ENCODE data around the gene HFE.
A peak's percentile ranks its signal among the peaks of the same experiment; 100 is the strongest.
"Not testable (repeated sequence)": the region's sequence is repeated elsewhere in the genome, so short reads cannot be mapped to it uniquely, and the experiment has no call there.

HFE gene

GRCh38 chr6:26057899-26058298 lies 29.3 kb upstream of the HFE start:
- ChIA-PET CTCF (interaction anchor here (0.9 to 2.1 kb wide), 3 partner anchors 8 to 40 kb away, joined by 3 to 4 read pairs (median 3); no protein-coding TSS in a partner anchor), POLR2A (interaction anchor here (2.9 kb wide), 3 partner anchors 26 to 66 kb away, joined by 34 to 100 read pairs (median 39); a partner anchor contains a TSS)
- Histone ChIP-seq H3K4me3 (ENCODE audit: low read depth, low read length) (no peak overlapping the region), H3K36me3 (ENCODE audit: control insufficient read depth in 2 of 2, insufficient read depth in 1 of 2, low read length in 2 of 2) (no peaks in the 10 kb centered on the region), H3K9me3 (ENCODE audit: control insufficient read depth, insufficient read depth, low read depth, low read length) (no peaks in the 10 kb centered on the region), H3K4me1 (ENCODE audit: control insufficient read depth, insufficient read depth, low read length) (peaks cover 5% of the 10 kb centered on the region; the same call in 1 of the 2 replicates), H3K27ac (ENCODE audit: extremely low read depth, low read depth, low read length) (no peak overlapping the region)
- TF ChIP-seq, protein P1, sequence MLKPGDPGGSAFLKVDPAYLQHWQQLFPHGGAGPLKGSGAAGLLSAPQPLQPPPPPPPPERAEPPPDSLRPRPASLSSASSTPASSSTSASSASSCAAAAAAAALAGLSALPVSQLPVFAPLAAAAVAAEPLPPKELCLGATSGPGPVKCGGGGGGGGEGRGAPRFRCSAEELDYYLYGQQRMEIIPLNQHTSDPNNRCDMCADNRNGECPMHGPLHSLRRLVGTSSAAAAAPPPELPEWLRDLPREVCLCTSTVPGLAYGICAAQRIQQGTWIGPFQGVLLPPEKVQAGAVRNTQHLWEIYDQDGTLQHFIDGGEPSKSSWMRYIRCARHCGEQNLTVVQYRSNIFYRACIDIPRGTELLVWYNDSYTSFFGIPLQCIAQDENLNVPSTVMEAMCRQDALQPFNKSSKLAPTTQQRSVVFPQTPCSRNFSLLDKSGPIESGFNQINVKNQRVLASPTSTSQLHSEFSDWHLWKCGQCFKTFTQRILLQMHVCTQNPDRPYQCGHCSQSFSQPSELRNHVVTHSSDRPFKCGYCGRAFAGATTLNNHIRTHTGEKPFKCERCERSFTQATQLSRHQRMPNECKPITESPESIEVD (tag by site-specific recombination; IDR thresholded peaks at IDR 0.05), result peak; percentile 77
- TF ChIP-seq HOXC10 (CRISPR knock-in tag; IDR thresholded peaks at IDR 0.05) (no peak), AEBP2 (tag by site-specific recombination; IDR thresholded peaks at IDR 0.05; ENCODE audit: borderline replicate concordance) (no peak), PRDM1 (tag by site-specific recombination; IDR thresholded peaks at IDR 0.05) (peak; percentile 39; the same call in 1 of the 2 replicates), ZBTB7A (tag by site-specific recombination; IDR thresholded peaks at IDR 0.05; ENCODE audit: low read depth) (no peak)
- TF ChIP-seq, protein P2, sequence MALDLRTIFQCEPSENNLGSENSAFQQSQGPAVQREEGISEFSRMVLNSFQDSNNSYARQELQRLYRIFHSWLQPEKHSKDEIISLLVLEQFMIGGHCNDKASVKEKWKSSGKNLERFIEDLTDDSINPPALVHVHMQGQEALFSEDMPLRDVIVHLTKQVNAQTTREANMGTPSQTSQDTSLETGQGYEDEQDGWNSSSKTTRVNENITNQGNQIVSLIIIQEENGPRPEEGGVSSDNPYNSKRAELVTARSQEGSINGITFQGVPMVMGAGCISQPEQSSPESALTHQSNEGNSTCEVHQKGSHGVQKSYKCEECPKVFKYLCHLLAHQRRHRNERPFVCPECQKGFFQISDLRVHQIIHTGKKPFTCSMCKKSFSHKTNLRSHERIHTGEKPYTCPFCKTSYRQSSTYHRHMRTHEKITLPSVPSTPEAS (tag by site-specific recombination; IDR thresholded peaks at IDR 0.05), result no peak

DNA sequence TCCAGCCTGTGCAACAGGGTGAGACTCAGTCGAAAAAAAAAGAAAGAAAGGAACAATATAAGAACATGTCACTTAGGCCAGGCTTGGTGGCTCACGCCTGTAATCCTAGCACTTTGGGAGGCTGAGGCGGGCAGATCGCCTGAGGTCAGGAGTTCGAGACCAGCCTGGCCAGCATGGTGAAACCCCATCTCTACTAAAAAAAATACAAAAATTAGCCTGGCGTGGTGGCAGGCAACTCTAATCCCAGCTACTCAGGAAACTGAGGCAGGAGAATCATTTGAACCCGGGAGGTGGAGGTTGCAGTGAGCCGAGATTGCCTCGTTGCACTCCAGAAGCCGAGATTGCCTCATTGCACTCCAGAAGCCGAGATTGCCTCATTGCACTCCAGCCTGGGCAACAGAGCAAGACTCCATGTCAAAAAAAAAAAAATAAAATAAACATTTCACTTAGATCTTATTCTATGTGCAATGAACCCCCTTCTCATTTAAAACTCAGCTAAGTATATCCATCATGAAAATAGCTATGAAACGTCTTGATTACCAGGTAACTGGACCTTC lies 28.7 kb upstream of the HFE start:
- H3K27ac ChIP-seq (ENCODE audit: extremely low read depth, low read depth, low read length); H3K36me3 ChIP-seq (ENCODE audit: control insufficient read depth in 2 of 2, insufficient read depth in 1 of 2, low read length in 2 of 2); H3K9me3 ChIP-seq (ENCODE audit: control insufficient read depth, insufficient read depth, low read depth, low read length); H3K4me1 ChIP-seq (ENCODE audit: control insufficient read depth, insufficient read depth, low read length); H3K4me3 ChIP-seq (ENCODE audit: low read depth, low read length): not testable (repeated sequence)
- POLR2A ChIA-PET, result interaction anchor here (1.0 to 1.3 kb wide), 3 partner anchors 38 to 66 kb away, joined by 3 to 4 read pairs (median 3); a partner anchor contains a TSS
- TF ChIP-seq SCRT2 (tag by site-specific recombination; IDR thresholded peaks at IDR 0.05), result 0 out of 2 replicates have a peak, but pooled peaks have one; percentile 14
- peak; percentile 81 for TF ChIP-seq ZNF121 (tag by site-specific recombination; IDR thresholded peaks at IDR 0.05)
- CTCF ChIA-PET, result interaction anchor here (0.6 to 26.4 kb wide), 6 partner anchors 11 to 1146 kb away, joined by 3 to 724 read pairs (median 4); partner anchors contain the start of gene HFE

GRCh38 chr6:26059941-26060340 lies 27.3 kb upstream of the HFE start:
- Histone ChIP-seq H3K9me3 (ENCODE audit: control insufficient read depth, insufficient read depth, low read depth, low read length) (no peaks in the 10 kb centered on the region), H3K4me3 (ENCODE audit: low read depth, low read length) (no peak overlapping the region), H3K36me3 (ENCODE audit: control insufficient read depth in 2 of 2, insufficient read depth in 1 of 2, low read length in 2 of 2) (no peaks in the 10 kb centered on the region), H3K4me1 (ENCODE audit: control insufficient read depth, insufficient read depth, low read length) (peaks cover 5% of the 10 kb centered on the region; the same call in 1 of the 2 replicates), H3K27ac (ENCODE audit: extremely low read depth, low read depth, low read length) (no peak overlapping the region)
- CTCF ChIA-PET, result interaction anchor here (0.7 to 26.4 kb wide), 5 partner anchors 10 to 233 kb away, joined by 3 to 724 read pairs (median 12); partner anchors contain the start of gene HFE
- POLR2A ChIA-PET, result interaction anchor here (0.6 to 1.6 kb wide), 5 partner anchors 28 to 64 kb away, joined by 3 to 7 read pairs (median 3); a partner anchor contains a TSS
- TF ChIP-seq ZSCAN5A (tag by site-specific recombination; IDR thresholded peaks at IDR 0.05), result no peak
- TF ChIP-seq ZNF76 (tag by site-specific recombination; IDR thresholded peaks at IDR 0.05; ENCODE audit: borderline replicate concordance, low read depth), result no peak
- TF ChIP-seq ZNF155 (tag by site-specific recombination; IDR thresholded peaks at IDR 0.05), result no peak
- TF ChIP-seq, protein P3, sequence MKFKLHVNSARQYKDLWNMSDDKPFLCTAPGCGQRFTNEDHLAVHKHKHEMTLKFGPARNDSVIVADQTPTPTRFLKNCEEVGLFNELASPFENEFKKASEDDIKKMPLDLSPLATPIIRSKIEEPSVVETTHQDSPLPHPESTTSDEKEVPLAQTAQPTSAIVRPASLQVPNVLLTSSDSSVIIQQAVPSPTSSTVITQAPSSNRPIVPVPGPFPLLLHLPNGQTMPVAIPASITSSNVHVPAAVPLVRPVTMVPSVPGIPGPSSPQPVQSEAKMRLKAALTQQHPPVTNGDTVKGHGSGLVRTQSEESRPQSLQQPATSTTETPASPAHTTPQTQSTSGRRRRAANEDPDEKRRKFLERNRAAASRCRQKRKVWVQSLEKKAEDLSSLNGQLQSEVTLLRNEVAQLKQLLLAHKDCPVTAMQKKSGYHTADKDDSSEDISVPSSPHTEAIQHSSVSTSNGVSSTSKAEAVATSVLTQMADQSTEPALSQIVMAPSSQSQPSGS (tag by site-specific recombination; IDR thresholded peaks at IDR 0.05; ENCODE audit: low read depth), result no peak
- TF ChIP-seq ZNF639 (tag by site-specific recombination; IDR thresholded peaks at IDR 0.05), result no peak
- no peak for TF ChIP-seq ZFHX2 (tag by site-specific recombination; conservative IDR thresholded peaks at IDR 0.05)
- TF ChIP-seq INSM2 (tag by site-specific recombination; IDR thresholded peaks at IDR 0.05), result no peak
- TF ChIP-seq ZNF571 (tag by site-specific recombination; IDR thresholded peaks at IDR 0.05), result no peak
